A549 (cell line): Measurements from ENCODE around the gene IPO11. TPM values are rescaled to one million over a fixed set of nuclear protein-coding genes. Genes with fewer than 3 reads are reported as not detected.

Source experiments
- ATAC-seq, 2 experiments: fragments of 200-7000 bp in 1 of 2; fragments of >200 bp in 1 of 2; cut with Nextera tagmentation in 1 of 2; cut with Tn5 transposase in 1 of 2; 3 replicates each; pipeline versions ENCODE4 v1.8.0 to v1.9.1; 2018 to 2020; ENCODE audit warnings: mild to moderate bottlenecking in 1 of 2, moderate library complexity in 1 of 2
- CTCF ChIA-PET: fragments of 300-600 bp; sonication (Branson Sonifier 250); formaldehyde crosslinking; extraction: SDS; loops from one replicate; lab custom pipeline; 2021; ENCODE audit warnings: antibody characterized with exemption, inconsistent platforms; lab: Yijun Ruan, JAX
- POLR2A ChIA-PET: fragments of 350-600 bp; formaldehyde crosslinking; extraction: SDS; loops from one replicate; lab custom pipeline; 2021; ENCODE audit warnings: antibody characterized with exemption, inconsistent platforms; lab: Yijun Ruan, JAX
- DNase-seq, 2 experiments: peaks; one replicate each; pipeline versions ENCODE4 v3.0.0 to v3.0.0-alpha.2; 2011 to 2016; ENCODE audit warnings: low read depth in 1 of 2, low spot score in 1 of 2
- FAIRE-seq: peaks from 2 replicates; lab custom pipeline; 2011; peaks lifted over from hg19 to GRCh38; lab: Jason Lieb, UNC
- H3K27ac ChIP-seq, 2 experiments: fragments of >200 bp; sonication (Bioruptor Twin); formaldehyde crosslinking; 3 replicates each; pipeline ENCODE4 v1.5.1; 2016 to 2017
- H3K4me1 ChIP-seq: fragments of >200 bp; sonication (Bioruptor Twin); formaldehyde crosslinking; 3 replicates; pipeline ENCODE4 v1.6.1; 2016
- H3K4me2 ChIP-seq: fragments of >200 bp; sonication (Bioruptor Twin); formaldehyde crosslinking; 3 replicates; pipeline ENCODE4 v1.6.1; 2016
- H3K4me3 ChIP-seq: fragments of >200 bp; sonication (Bioruptor Twin); formaldehyde crosslinking; 3 replicates; pipeline ENCODE4 v1.5.1; 2016
- H3K9me3 ChIP-seq: fragments of >200 bp; sonication (Bioruptor Twin); formaldehyde crosslinking; 3 replicates; pipeline ENCODE4 v1.6.1; 2016
- CBX2 ChIP-seq: fragments of 200-600 bp; sonication (generic); IDR thresholded peaks from 2 replicates; pipeline ENCODE4 v1.6.1; 2016; ENCODE audit warnings: low read depth, mild to moderate bottlenecking, borderline replicate concordance
- CHD4 ChIP-seq: fragments of 200-600 bp; sonication (generic); IDR thresholded peaks from 2 replicates; pipeline ENCODE4 v1.6.1; 2016; ENCODE audit warnings: antibody characterized with exemption, mild to moderate bottlenecking, borderline replicate concordance
- EHF ChIP-seq: fragments of 250-450 bp; sonication (Bioruptor Pico); IDR thresholded peaks from 2 replicates; pipeline ENCODE4 v1.5.0; 2020; ENCODE audit warnings: mild to moderate bottlenecking
- FOXS1 ChIP-seq: fragments of 250-450 bp; sonication (Bioruptor Pico); IDR thresholded peaks from 2 replicates; pipeline ENCODE4 v1.5.0; 2020; ENCODE audit warnings: mild to moderate bottlenecking, moderate library complexity
- GATA3 ChIP-seq: IDR thresholded peaks from 2 replicates; pipeline ENCODE4 v1.6.1; 2012; ENCODE audit warnings: borderline replicate concordance
- HOXB13 ChIP-seq: fragments of 250-450 bp; sonication (Bioruptor Pico); IDR thresholded peaks from 2 replicates; pipeline ENCODE4 v1.5.0; 2020; ENCODE audit warnings: low read depth, mild to moderate bottlenecking, moderate library complexity
- HOXB5 ChIP-seq: fragments of 250-450 bp; sonication (Bioruptor Pico); IDR thresholded peaks from 2 replicates; pipeline ENCODE4 v1.5.0; 2020; ENCODE audit warnings: mild to moderate bottlenecking, moderate library complexity
- JUN ChIP-seq, 2 experiments: fragments of >200 bp; sonication (Bioruptor Twin); formaldehyde crosslinking; IDR thresholded peaks; 2 replicates in 1 of 2; 3 replicates in 1 of 2; pipeline ENCODE4 v1.6.1; 2016 to 2017
- MAFK ChIP-seq: fragments of 450-650 bp; IDR thresholded peaks from 2 replicates; pipeline ENCODE4 v1.6.1; 2014; ENCODE audit not compliant: partially characterized antibody
- MAX ChIP-seq: IDR thresholded peaks from 2 replicates; pipeline ENCODE4 v1.6.1; 2012
- MAZ ChIP-seq: fragments of 150-350 bp; IDR thresholded peaks from 2 replicates; pipeline ENCODE4 v1.6.1; 2014; ENCODE audit warnings: antibody characterized with exemption, low read depth, low read length, borderline replicate concordance
- RAD21 ChIP-seq, 2 experiments: fragments of >200 bp in 1 of 2; sonication (Bioruptor Twin) in 1 of 2; formaldehyde crosslinking in 1 of 2; IDR thresholded peaks in 1 of 2; conservative IDR thresholded peaks in 1 of 2; 2 replicates in 1 of 2; 3 replicates in 1 of 2; pipeline ENCODE4 v1.6.1; 2012 to 2018; ENCODE audit warnings: inconsistent platforms in 1 of 2
- RFX5 ChIP-seq: fragments of 450-650 bp; IDR thresholded peaks from 2 replicates; pipeline ENCODE4 v1.7.1; 2014; ENCODE audit warnings: antibody characterized with exemption, mild to moderate bottlenecking, moderate library complexity
- SMC3 ChIP-seq: fragments of >200 bp; sonication (Bioruptor Twin); formaldehyde crosslinking; IDR thresholded peaks from 3 replicates; pipeline ENCODE4 v1.6.1; 2018; ENCODE audit warnings: inconsistent platforms
- USF2 ChIP-seq: fragments of 450-650 bp; IDR thresholded peaks from 2 replicates; pipeline ENCODE4 v1.6.1; 2014; ENCODE audit warnings: antibody characterized with exemption
- ZC3H11A ChIP-seq: fragments of 450-650 bp; IDR thresholded peaks from 2 replicates; pipeline ENCODE4 v1.6.1; 2014; ENCODE audit warnings: antibody characterized with exemption, mild to moderate bottlenecking
- WGBS: methylation state at CpG from one replicate; pipeline ENCODE4 v1.1.6; 2017; ENCODE audit errors: missing lambda C conversion rate; 5-methylcytosine and 5-hydroxymethylcytosine counted together
- polyA plus RNA-seq, 4 experiments: library from polyadenylated mRNA; depleted of rRNA in 3 of 4; stranded (reverse); fragments of >200 nt; fragmentation: RNase III in 1 of 4; extraction: RNeasy Plus Mini Kit Qiagen cat#74134 plus additional on column Dnase treatment in 1 of 4; gene quantifications; 2 replicates in 3 of 4; 3 replicates in 1 of 4; pipeline ENCODE4 v1.2.3, GENCODE V29; 2011 to 2017
- TF ChIP-seq, protein P1 (sequence below): fragments of >200 bp; sonication (Bioruptor Twin); formaldehyde crosslinking; IDR thresholded peaks from 3 replicates; pipeline ENCODE4 v1.5.1; 2016

The IPO11 gene
- polyA plus RNA-seq, 2 of the 4 experiments (the other 2 are of a cell fraction), result 20.7 to 33.0 TPM

DNA sequence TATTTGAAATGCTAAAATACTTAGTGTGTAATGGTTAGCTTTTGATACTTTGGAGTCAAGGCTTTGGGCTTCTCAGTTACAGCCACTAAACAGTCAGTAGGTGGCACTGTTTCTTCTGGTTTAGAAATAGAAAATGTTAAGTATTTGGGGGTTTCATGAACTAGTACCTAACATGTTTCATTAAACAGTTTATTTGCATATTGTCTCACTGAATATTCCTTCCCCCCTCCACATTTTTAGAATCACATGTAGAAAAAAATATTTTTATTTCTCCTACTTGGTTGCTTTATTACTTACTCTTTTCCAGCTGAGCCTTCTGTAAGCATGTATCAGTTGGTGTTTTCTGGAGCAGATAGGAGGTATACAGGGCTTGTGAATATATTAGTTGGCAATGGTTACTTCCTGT lies 48.0 kb downstream of the IPO11 start:
- H3K4me3 ChIP-seq, result no peak overlapping the region
- DNase-seq, result peak; percentile 17 to 51
- TF ChIP-seq SMC3 (peak; percentile 71), MAX (no peak), RAD21 (conservative IDR thresholded peaks at IDR 0.05 in 1 of 2, IDR thresholded peaks at IDR 0.05 in 1 of 2) (peak; percentile 65 to 81)
- TF ChIP-seq, protein P1, sequence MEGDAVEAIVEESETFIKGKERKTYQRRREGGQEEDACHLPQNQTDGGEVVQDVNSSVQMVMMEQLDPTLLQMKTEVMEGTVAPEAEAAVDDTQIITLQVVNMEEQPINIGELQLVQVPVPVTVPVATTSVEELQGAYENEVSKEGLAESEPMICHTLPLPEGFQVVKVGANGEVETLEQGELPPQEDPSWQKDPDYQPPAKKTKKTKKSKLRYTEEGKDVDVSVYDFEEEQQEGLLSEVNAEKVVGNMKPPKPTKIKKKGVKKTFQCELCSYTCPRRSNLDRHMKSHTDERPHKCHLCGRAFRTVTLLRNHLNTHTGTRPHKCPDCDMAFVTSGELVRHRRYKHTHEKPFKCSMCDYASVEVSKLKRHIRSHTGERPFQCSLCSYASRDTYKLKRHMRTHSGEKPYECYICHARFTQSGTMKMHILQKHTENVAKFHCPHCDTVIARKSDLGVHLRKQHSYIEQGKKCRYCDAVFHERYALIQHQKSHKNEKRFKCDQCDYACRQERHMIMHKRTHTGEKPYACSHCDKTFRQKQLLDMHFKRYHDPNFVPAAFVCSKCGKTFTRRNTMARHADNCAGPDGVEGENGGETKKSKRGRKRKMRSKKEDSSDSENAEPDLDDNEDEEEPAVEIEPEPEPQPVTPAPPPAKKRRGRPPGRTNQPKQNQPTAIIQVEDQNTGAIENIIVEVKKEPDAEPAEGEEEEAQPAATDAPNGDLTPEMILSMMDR, result peak; percentile 84
- H3K27ac ChIP-seq, result no peak overlapping the region
- peak; percentile 78 to 81 for ATAC-seq
- ChIA-PET POLR2A (no interaction called here), CTCF (interaction anchor here (0.6 to 3.4 kb wide), 24 partner anchors 9 to 372 kb away, joined by 3 to 28 read pairs (median 3); no protein-coding TSS in a partner anchor)
- peaks cover 3% of the 10 kb centered on the region; the same call in 1 of the 3 replicates for H3K4me1 ChIP-seq
- FAIRE-seq, result peak; percentile 85
- no peak overlapping the region for H3K4me2 ChIP-seq
- no peaks in the 10 kb centered on the region for H3K9me3 ChIP-seq

GRCh38 chr5:62461561-62461960 lies 49.0 kb downstream of the IPO11 start:
- ATAC-seq, result no peak
- ChIA-PET POLR2A (no interaction called here), CTCF (interaction anchor here (2.0 kb wide), 1 partner anchor 17 kb away, joined by 7 read pairs; no protein-coding TSS in a partner anchor)
- no peak overlapping the region for H3K4me2 ChIP-seq
- H3K27ac ChIP-seq, result no peak overlapping the region
- peaks cover 3% of the 10 kb centered on the region; the same call in 1 of the 3 replicates for H3K4me1 ChIP-seq
- H3K4me3 ChIP-seq, result no peak overlapping the region
- 70% methylated on average over 4 of the region's 4 CpGs for WGBS
- DNase-seq, result no peak
- TF ChIP-seq ZC3H11A (no peak), FOXS1 (CRISPR knock-in tag) (no peak), RFX5 (no peak), GATA3 (no peak), JUN (IDR thresholded peaks at IDR 0.05) (no peak), MAZ (no peak), HOXB5 (CRISPR knock-in tag) (no peak), MAFK (no peak), CHD4 (no peak), SMC3 (no peak), HOXB13 (CRISPR knock-in tag) (no peak), EHF (no peak), USF2 (no peak), CBX2 (no peak)
- TF ChIP-seq, protein P1, result no peak
- TF ChIP-seq, all 56 proteins: peak for 0
- H3K9me3 ChIP-seq, result no peaks in the 10 kb centered on the region
- FAIRE-seq, result no peak
